GM13977 (cell line): ENCODE data around the gene VPS18.
"Not testable (repeated sequence)": the region's sequence is repeated elsewhere in the genome, so short reads cannot be mapped to it uniquely, and the experiment has no call there.

Experiments used
- DNase-seq: peaks from one replicate; pipeline ENCODE4 v3.0.0; 2012; ENCODE audit warnings: low spot score
- CTCF ChIP-seq: IDR thresholded peaks from 2 replicates; pipeline ENCODE4 v1.5.1; 2012; ENCODE audit warnings: mild to moderate bottlenecking, control low read depth; ENCODE audit not compliant: insufficient read depth; ENCODE audit errors: extremely low read depth, missing control alignments
- in situ Hi-C: fragments of 300-500 bp; cut with MboI; formaldehyde crosslinking; loops from one replicate; pipeline ENCODE4 v1.12.0; 2022; ENCODE audit warnings: low sequenced_read_pairs, low pct_unique_long_range_greater_than_20kb, mixed read lengths, inconsistent platforms; ENCODE audit not compliant: unreplicated experiment

The VPS18 gene

GRCh38 chr15:40856746-40857145, 37.5 kb upstream of the VPS18 start:
- no peak for DNase-seq
- in situ Hi-C loops = loop anchor here (5.0 kb wide), 1 partner anchor 36 kb away; the partner anchor contains the start of gene VPS18
- no peak for TF ChIP-seq CTCF

- in situ Hi-C loops = loop anchor here (5.0 kb wide), 1 partner anchor 35 kb away; the partner anchor contains the start of gene VPS18
These were observed 36.5 kb upstream of the VPS18 start for GRCh38 chr15:40857601-40858341.

GRCh38 chr15:40858706-40859105, 35.5 kb upstream of the VPS18 start:
- in situ Hi-C loops = loop anchor here (5.0 kb wide), 1 partner anchor 34 kb away; the partner anchor contains the start of gene VPS18
- TF ChIP-seq CTCF = no peak
- DNase-seq = no peak

More at GRCh38 chr15:40857601-40858341, 36.5 kb upstream of the VPS18 start:
- peak; percentile 87 for DNase-seq
- peak; percentile 96 for TF ChIP-seq CTCF

- in situ Hi-C loops = loop anchor here (5.0 kb wide), 1 partner anchor 33 kb away; the partner anchor contains the start of gene VPS18
- DNase-seq = peak; percentile 86
- TF ChIP-seq CTCF = peak; percentile 88
These were observed 34.9 kb upstream of the VPS18 start for GRCh38 chr15:40859206-40859851.

GRCh38 chr15:40861147-40861546, 33.1 kb upstream of the VPS18 start:
- DNase-seq, in situ Hi-C loops: not testable (repeated sequence)

- DNase-seq = no peak
- in situ Hi-C loops = no loop called here
- TF ChIP-seq CTCF = no peak
These were observed 30.5 kb upstream of the VPS18 start for GRCh38 chr15:40863660-40864270.
